ENCODE measurements around the gene TTYH1.
A peak's percentile ranks its signal among the peaks of the same experiment; 100 is the strongest.
"Not testable (repeated sequence)": the region's sequence is repeated elsewhere in the genome, so short reads cannot be mapped to it uniquely, and the experiment has no call there.

TTYH1 gene

DNA sequence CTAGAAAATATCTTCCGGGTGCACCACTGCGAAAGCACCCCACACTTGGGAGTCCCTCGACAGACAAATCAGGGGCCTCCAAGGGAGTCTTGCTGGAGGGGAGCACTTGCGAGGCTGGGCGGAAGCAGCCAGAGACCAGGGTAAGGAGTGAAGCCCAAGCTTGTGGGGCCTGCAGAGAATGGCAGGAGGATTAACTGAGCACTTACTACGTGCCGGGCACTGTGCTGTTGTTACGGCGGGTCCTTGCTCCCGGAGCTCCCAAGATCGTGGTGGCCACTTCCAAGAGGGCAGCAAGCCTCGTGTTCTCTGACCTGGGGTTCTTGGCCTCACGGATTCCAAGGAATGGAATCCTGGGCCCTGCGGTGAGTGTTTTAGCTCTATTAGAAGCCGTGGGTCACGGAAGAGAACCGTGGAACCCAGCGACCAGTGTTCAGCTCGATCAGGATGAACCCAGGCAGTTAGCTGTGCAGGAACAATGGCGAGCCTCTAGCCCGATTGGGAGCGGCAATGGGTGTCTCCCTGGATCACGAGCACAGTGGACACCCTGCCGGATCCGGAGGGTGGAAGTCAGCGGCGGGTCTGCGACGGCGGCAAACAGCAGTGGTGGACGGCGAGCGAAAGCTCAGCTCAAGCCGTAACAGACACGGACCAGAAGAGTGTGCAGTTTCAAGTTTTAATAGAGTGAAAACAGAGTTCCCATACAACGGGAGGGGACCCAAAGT, 9.6 kb downstream of the TTYH1 start:
- no peak for DNase-seq

DNA sequence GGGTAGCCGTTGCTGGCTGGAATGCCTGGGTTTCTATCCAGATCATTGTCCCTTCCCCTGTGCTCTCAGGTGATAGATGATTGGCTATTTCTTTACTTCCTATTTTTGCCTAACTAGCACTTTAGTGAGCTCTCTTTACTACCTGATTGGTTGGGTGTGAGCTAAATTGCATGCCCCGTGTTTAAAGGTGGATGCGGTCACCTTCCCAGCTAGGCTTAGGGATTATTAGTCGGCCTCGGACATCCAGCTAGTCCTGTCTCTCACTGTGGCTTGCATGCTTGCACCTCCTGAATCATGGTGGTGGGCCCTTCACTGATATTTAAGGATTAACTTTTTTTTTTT, 10.1 kb downstream of the TTYH1 start:
- DNase-seq = no peak

DNA sequence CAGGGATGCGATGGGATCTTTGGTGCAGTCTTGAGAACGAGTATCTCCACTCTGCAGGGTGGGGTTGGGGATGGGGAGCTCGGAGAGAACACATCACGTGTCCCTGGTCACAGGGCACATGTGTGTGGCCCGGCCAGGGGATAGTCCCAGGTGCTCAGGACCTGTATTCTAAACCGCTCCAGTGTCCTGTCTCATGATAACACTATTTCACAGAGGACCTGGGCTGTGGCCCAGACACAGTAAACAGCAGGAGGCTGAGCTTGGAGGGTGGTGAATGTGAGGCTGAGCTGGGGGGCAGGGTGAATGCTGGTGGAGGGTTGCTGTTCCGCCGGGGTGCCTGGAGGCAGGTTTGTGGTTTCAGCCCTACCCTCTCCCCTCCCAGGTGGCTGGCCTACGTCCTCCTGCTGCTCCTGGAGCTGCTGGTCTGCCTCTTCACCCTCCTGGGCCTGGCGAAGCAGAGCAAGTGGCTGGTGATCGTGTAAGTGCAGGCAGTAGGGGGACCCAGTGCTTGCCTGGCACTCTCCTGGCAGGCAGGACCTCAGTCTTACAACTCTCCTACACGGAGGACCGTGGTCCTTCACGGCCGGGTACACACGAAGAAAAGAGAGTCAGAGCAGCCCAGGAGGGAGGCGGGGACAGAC, 11.1 kb downstream of the TTYH1 start:
- DNase-seq = no peak

DNA sequence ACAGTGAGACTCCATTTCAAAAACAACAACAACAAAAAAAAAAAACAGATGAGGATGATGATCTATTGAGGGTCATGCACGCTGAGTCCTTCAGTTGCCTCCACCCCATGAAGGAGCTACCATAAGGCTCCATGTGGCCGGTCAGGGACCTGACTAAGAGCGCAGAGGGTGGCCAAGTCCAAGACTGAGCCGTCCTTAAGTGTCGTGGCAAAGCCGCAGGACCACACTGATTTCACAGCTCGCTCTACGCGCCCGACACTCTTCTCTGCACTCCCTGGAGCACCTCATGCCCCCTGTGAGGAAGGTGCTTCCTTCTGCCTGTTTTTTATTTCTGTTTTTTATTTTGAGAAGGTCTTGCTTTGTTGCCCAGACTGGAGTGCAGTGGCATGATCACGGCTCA, 12.3 kb downstream of the TTYH1 start:
- DNase-seq = no peak

DNA sequence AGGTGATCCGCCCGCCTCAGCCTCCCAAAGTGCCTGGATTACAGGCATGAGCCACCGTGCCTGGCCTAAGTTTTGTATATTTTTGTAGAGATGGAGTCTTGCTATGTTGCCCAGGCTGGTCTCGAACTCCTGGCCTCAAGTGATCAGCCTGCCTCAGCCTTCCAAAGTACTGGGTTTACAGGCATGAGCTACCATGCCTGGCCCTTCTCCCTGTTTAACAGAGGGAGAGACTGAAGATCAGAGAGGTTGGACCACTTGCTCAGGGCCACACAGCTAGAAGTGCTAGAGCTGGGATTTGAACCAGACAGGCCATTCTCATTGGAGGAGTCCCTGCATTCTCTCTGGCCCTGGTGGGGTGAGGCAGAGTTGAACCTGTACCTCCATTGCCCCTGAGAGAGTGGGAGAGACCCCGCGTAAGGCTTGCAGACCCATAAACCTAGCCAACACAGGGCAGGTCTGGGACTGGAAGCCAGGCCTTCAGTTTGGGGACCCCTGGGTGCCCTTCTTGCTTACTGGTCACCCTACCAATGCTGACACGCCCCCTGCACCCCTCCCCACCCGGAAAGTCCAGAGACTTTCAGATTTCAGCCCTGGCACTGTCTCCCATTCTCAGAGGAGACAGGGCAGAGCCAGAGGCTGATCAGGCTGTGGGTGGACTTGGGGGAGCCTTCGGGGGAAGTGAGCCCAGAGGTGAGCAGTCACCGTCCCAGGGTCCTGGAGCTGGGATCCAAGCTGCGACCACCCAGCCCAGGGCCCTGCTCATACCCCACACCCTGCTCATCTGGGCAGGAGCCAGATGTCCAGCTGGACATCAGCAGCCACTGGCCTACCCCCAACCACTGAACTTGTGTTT, 13.3 kb downstream of the TTYH1 start:
- DNase-seq = no peak

DNA sequence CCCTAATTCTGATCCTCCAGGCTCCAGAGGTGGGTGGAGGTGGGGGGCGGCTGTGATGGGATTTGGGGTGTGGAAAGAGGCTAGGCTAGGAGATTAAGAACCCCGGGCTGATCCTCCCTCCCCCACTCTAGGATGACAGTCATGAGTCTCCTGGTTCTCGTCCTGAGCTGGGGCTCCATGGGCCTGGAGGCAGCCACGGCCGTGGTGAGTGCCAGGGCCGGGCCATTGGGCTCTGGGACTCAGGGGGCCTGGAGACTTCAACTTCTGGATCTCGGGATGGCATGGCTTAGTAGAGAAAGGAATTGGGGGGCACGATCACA, 13.9 kb downstream of the TTYH1 start:
- DNase-seq = no peak

DNA sequence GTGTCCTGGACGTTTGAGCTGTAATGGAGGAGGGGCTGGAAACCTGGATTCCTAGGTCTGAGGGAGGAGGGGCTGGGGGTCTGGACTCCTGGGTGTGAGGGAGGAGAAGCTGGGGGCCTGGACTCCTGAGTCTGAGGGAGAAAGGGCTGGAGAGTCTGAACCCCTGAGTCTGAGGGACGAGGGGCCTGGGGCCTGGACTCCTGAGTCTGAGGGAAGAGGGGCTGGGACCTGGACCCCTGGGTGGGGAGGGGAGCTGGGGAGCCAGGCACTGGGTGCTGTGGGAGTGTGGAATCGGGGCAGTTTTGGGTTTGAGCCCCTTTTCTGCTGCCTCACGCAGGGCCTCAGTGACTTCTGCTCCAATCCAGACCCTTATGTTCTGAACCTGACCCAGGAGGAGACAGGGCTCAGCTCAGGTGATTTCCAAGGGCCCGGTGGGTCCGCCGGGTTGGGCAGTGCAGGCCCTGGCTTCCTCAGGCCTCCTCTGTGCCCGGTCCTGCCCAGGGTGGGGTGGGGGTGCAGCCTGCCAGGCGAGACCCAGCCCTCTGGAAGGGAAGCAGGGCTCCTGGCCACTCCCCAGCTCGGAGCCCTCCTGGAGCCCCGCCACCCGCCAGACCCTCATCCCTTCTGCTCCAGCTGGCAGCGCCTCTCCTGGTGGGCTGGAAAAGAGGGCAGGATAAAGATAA, 14.4 kb downstream of the TTYH1 start:
- DNase-seq = no peak

DNA sequence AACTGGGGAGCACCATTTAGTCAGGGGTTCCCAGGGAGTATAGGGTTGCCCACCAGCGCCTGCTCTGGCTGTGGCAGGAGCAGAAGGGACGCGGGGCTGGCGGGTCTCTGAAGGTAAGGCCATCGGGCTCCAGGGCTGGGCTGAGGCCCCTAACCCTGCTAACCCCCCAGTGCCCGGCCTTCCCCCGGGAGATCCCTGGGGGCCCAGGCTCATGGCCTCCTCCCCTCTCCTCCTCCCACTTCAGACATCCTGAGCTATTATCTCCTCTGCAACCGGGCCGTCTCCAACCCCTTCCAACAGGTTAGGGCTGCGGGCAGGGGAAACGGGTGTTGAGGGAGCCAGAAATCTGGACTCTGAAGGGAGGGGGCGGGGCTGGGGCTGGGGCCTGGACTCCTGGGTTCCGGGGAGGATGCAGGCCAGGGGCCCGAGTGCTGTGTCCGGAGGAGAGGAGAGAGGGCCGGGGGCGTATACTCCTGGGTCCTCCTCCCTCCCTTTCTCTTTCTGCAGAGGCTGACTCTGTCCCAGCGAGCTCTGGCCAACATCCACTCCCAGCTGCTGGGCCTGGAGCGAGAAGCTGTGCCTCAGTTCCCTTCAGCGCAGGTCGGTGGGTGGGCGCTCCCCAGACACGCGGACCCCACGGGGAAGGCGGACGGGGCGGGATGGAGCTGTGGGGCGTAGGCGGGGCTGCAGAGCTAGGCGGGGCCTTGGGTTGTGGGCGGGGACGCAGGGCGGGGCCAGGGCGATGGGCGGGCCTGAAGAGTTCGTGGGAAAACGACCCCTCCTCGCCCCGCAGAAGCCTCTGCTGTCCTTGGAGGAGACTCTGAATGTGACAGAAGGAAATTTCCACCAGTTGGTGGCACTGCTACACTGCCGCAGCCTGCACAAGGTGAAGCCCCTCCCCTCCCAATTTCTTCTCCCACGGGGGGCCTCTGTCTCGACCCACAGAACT, 15.3 kb downstream of the TTYH1 start:
- peak; percentile 45 for DNase-seq

DNA sequence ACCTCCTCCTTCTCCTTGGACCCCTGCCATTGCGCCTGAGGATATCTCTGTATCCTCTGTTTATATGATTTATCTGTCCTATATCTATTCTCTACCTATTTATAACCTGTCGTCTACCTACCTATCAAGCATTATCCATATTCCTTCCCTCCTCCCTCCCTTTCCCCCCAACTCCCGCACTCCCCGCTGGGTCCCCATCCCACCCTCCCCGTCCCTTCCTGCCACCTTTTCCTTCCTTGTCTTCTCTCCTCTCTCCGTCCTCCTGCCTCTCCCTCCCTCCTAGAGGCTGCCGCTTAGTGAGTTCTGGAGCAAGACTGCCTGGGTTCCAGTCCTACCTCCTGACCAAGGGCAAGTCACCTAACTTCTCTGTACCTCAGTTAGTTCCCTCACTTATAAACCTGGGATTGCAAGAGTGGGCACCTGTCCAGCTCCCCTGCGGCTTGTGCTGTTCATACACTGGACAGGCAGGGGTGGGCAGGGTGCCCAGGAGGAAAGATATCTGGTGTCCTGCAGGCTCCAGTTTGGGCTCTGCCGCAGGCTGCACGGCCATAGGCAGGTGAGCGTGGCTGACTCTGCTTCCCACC, 16.1 kb downstream of the TTYH1 start:
- DNase-seq = no peak

DNA sequence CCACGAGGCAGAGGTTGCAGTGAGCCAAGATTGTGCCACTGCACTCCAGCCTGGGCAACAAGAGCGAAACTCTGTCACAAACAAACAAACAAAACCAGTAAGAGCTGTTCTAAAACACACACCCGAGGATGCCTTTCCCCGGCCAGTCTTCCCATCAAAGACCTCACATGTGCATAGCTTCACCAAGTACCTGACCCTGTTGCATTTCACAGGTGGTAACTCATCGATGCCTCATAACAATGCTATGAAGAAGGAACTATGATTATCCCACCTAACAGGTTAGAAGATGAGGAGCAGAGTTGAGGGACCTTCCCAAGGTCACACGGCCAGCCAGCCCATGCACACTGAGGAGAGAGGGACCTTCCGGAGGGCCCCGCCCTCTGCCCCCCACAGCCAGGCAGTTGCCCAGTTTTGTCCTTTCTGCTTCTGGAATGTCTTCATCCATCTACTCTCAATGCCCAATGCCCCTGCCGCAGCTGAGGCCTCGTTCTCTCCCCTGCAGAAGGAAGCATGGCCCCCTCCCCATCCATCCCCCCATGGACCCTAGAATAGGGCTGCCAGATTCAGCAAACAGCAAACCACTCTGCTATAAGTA, 17.0 kb downstream of the TTYH1 start:
- DNase-seq = no peak

DNA sequence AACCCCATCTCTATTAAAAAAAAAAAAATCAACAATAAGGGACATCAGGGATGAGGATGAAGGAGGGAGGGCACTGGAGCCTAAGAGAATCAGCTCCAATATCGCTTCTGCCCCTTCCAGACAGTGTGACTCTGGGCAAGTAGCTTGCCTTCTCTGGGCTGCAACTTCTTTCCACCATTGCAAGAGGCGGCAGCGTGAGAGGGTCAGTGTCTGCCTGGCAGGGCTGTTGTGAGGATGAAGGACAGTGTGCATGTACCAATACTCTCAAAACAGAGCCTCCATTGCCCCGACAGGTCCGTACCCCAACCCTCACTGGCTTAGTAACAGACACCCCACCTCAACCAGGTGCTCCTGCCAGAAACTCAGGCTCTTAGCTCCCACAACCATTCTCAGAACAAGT, 18.4 kb downstream of the TTYH1 start:
- no peak for DNase-seq

DNA sequence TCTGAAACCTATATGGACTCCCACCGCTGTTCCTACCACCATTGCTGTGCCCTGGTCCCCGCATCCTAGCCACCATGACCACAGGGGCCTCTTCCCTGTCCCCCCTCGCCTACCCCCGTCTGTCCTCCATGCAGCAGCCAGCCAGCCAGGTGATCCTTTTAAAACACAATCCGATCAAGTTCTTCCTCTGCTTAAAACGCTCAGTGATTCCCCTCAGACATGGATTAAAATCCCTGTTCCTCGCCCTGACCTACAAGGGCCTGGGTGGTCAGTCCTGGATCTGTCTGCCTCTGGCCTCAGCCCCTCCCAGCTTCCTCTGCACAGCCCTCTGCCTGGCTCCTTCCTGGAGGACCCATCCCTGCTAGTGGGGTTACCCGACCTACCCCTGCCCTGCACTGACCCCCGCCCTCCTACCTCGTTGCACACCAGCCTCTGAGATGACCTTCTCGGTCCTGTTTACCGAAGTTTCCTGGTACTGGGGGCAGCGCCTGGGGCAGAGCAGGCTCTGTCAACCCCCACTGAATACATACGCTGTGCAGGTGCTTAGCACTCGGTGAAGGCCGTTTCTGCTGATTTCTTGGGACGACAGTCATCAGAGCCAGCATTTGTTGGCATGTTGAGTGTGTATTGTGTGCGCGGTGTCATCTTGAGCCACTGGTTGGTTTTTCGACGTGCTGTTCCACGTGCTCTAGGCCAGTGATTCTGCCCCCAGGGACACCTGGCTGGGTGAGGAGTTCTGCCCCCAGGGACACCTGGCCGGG, 19.0 kb downstream of the TTYH1 start:
- DNase-seq = no peak

DNA sequence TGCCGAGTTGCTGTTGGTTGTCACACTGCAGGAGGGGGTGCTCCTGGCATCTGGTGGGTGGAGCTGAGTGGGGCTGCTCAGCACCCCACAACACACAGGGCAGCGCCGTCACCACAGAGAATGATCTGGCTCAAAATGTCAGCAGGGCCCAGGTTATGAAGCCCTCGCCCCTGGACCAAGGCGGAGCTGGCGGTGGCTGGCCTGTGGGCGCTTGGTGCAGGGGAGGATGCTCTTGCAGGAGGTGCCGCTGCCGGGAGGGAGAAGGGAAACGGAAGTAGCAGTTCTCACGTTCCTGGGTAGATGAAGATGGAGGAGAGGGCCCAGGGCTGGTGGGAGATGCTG, 19.6 kb downstream of the TTYH1 start:
- no peak for DNase-seq

DNA sequence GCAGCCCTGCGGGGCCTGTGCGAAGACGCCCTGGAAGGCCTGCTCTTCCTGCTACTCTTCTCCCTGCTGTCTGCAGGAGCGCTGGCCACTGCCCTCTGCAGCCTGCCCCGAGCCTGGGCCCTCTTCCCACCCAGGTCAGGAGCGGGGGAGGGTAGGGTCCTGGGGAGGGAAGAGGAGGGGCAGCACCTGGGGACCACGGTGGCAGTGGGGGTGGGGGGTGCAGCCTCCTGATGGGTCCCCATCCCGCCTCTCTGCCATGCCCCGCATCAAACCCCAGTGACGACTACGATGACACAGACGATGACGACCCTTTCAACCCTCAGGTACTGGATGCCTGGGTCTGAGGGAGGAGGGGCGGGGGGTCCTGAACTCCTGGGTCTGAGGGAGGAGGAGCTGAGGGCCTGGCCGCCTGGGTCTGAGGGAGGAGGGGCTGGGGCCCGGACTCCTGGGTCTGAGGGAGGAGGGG, 20.3 kb downstream of the TTYH1 start:
- DNase-seq = no peak

DNA sequence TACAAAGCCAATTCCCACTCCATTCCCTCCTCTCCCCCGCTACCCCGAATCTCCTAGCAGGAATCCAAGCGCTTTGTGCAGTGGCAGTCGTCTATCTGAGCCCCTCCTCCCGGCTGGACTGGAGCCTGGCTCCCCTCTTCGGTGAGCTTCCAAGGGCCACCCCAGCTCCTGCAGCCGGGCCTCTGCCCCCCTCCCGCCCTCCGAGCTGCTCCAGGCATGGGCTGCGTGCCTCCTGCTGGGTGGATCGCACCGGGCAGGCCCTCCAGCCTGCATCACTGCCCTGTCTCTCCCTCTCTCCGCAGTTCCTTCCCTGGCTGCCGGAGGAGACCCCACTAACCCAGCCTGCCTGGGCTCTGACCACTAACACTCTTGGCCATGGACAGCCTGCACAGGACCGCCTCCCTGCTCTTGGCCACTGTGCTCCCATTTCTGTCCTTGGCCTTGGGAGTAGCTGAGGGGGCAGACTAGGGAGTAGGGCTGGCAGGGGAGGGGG, 20.8 kb downstream of the TTYH1 start:
- no peak for DNase-seq

DNA sequence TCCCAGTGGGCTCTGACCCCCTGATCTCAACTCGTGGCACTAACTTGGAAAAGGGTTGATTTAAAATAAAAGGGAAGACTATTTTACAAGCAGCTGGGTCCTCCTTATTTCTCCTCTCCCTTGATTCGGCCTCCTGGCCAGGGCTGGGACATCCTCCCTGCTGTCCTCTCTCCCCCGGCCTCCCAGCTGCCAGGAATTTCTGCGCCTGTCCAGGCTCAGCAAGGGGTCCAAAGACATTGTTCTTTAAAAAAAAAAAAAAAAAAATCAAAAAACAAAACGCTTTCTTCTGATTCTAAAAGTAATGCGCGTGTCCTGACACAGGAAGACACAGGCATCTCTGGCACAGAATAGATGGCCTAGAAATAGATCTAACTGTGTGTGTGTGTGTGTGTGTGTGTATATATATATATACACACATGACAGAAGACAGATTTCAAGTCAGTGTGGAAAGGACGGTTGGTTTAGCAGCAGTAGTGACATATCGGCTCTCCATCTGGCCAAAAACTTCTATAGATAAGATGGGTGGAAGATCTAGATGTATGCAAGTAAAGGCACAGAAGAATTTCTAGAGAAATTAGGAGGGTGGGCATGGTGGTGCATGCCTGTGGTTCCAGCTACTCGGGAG, 21.5 kb downstream of the TTYH1 start:
- no peak for DNase-seq

DNA sequence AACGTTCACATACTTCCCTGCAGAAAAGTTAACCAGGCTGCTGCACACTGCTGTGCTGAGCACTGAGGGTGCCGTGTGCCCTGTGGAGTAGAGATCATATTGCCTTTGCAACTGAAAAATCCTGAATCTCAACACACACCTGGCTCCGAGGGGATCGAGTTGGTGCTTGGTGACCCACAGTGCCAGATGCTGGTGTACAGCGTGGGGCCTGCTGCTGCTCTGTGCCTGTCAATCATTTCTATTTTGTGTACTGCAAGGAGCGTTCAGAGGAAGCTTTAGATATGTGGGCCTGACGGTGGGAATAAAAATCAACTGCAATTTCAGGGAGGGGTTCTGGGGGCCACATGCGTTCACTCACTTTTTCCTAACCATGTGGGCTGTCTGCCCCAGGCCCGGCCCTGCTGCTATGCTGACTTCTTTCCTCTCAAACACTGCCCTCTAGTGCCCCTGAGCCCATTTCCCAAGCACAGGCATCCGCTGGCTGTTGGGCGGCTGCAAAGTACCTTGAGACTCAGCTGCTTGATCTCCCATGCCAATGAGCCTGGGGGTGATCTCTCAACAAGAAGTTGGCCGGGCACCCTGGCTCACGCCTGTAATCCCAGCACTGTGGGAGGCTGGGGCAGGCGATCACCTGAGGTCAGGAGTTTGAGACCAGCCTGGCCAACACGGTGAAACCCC, 24.0 kb downstream of the TTYH1 start:
- peak; percentile 28 for DNase-seq

DNA sequence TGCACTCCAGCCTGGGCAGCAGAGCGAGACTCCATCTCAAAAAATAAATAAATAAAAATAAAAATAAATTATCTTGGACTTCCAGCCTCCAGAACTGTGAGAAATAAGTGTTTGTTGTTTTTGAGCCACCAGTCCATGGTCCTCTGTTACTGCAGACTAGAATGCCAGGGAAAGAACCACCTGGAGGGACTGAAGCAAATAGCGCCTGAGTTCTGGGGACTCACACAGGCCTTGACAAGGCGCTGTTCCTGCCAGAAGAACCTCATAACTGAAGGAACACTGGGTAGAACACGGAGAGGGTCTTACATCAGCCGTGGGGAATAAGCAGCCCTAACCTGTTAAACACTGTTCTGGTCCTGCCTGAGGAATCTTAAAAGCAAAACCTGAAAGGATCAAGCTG, 25.4 kb downstream of the TTYH1 start:
- no peak for DNase-seq

DNA sequence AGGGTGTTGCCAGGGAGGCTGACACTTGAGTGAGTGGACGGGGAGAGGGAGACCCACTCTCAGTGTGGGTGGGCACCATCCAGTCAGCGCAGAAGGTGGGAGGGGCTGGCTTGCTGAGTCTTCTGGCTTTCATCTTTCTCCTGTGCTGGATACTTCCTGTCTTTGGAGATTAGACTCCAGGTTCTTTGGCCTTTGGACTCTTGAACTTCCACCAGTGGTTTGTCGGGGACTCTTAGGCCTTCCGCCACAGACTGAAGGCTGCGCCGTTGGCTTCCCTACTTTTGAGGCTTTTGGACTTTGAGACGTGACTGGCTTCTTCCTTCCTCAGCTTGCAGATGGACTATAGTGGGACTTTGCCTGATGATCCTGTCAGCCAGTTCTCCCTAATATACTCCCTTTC, 29.5 kb downstream of the TTYH1 start:
- no peak for DNase-seq

DNA sequence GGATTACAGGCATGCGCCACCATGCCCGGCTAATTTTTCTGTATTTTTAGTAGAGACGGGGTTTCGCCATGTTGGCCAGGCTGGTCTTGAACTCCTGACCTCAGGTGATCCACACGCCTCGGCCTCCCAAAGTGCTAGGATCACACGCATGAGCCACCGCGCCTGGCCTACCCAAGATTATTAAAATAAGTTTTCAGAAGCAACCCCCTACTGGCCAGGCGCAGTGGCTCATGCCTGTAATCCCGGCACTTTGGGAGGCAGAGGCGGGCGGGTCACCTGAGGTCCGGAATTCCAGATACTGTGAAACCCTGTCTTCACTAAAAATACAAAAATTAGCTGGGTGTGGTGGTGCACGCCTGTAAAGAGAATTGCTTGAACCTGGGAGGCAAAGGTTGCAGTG, 31.1 kb downstream of the TTYH1 start:
- DNase-seq = not testable (repeated sequence)
